Fibroblast of villous mesenchyme (primary cell): ENCODE results near the gene ONECUT3. TPM values are rescaled to one million over a fixed set of nuclear protein-coding genes. Genes with fewer than 3 reads are reported as not detected.

Experiments
- DNase-seq: peaks from one replicate; pipeline ENCODE4 v3.0.0-alpha.2; 2010; ENCODE audit warnings: low read depth
- H3K4me3 ChIP-seq: 2 replicates; pipeline ENCODE4 v1.5.1; 2011; ENCODE audit warnings: low read depth, mild to moderate bottlenecking, low read length
- total RNA-seq: library from RNA; depleted of rRNA; stranded (reverse); fragments of >200 nt; gene quantifications from 2 replicates; pipeline ENCODE4 v1.2.3, GENCODE V29; 2012
- TF ChIP-seq, protein P1 (sequence below): IDR thresholded peaks from 2 replicates; pipeline ENCODE4 v1.5.1; 2012; ENCODE audit warnings: low read depth, mild to moderate bottlenecking, low read length; ENCODE audit not compliant: insufficient read depth

The ONECUT3 gene
- total RNA-seq, 1 donor: not detected

DNA sequence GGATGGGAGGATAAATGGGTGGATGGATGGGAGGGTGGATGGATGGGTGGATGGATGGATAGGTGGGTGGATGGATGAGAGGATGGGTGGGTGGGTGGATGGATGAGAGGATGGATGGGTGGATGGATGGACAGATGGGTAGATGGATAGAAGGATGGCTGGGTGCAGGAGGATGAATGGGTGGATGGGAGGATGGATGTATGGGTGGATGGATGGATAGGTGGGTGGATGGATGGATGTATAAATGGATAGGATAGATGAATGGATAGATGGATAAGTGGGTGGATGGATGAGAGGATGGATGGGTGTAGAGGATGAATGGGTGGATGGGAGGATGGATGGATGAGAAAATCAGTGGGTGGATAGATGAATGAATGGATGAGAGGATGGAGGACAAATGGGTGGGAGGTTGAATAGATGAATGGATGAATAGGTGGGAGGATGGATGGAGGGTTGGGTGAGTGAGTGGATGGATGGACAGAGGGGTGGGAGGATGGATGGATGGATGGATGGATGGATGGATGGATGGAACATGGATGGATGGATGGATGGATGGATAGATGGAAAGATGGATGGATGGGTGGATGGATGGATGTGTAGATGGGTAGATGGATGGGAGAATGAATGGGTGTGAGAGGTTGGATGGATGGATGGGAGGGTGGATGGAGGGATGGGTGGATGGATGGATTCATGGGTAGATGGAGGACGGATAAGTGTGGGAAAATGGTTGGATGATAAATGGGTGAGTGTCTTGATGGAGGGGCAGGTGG, 35.9 kb upstream of the ONECUT3 start:
- H3K4me3 ChIP-seq: no peak overlapping the region
- no peak for DNase-seq
- TF ChIP-seq, protein P1, sequence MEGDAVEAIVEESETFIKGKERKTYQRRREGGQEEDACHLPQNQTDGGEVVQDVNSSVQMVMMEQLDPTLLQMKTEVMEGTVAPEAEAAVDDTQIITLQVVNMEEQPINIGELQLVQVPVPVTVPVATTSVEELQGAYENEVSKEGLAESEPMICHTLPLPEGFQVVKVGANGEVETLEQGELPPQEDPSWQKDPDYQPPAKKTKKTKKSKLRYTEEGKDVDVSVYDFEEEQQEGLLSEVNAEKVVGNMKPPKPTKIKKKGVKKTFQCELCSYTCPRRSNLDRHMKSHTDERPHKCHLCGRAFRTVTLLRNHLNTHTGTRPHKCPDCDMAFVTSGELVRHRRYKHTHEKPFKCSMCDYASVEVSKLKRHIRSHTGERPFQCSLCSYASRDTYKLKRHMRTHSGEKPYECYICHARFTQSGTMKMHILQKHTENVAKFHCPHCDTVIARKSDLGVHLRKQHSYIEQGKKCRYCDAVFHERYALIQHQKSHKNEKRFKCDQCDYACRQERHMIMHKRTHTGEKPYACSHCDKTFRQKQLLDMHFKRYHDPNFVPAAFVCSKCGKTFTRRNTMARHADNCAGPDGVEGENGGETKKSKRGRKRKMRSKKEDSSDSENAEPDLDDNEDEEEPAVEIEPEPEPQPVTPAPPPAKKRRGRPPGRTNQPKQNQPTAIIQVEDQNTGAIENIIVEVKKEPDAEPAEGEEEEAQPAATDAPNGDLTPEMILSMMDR: no peak

DNA sequence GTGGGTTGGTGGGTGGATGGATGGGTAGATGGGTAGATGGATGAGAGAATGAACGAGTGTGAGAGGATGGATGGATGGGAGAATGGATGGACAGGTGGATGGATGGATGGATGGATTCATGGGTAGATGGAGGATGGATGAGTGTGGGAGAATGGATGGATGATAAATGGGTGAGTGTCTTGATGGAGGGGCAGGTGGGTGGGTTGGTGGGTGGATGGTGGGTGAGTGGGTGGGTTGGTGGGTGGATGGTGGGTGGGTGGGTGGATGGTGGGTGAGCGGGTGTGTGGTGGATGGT, 35.4 kb upstream of the ONECUT3 start:
- H3K4me3 ChIP-seq: no peak overlapping the region
- DNase-seq: no peak
- TF ChIP-seq, protein P1: no peak

DNA sequence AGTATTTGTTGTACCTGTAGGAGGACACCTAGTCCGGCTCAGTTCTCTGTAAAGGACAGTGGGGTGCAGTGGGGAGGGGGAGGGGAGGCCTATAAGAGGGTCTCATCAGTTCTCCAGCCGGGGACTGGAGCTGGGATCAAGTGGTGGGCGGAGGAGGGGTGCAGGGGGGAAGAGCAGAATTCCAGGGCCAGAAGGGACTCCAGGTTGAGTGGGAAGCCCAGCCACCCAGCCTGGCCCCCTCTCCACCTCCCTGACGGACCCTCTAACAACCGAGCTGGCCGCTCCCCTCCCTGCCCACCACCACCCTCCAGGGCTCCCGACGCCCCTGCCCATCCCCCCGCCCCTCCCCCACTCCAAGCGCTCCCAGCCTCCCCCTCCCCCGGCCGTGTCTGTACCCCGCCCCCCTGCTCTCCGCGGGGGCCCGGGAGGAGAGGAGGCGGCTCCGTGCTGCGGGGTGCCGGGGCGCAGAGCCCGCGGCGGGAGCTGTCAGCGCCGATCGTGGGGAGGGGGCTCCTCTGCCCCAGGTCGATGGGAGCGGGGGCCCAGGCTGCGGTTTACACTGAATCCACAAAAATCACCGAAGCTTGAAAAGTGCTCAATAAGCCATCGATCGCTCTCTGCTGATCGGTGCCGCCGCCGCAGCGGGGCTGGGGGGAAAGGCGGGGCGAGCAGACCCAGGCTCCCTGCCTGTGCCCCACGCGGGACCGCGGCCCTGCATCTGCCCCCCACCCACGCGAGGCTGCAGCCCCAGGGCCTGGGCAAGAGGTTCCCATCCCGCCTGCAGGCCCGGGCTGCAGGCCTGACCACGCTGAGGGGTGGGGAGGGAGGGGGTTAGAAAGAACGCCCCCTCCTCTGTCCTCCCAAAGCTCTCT, 34.6 kb upstream of the ONECUT3 start:
- DNase-seq: no peak
- no peak overlapping the region for H3K4me3 ChIP-seq
- TF ChIP-seq, protein P1: no peak

DNA sequence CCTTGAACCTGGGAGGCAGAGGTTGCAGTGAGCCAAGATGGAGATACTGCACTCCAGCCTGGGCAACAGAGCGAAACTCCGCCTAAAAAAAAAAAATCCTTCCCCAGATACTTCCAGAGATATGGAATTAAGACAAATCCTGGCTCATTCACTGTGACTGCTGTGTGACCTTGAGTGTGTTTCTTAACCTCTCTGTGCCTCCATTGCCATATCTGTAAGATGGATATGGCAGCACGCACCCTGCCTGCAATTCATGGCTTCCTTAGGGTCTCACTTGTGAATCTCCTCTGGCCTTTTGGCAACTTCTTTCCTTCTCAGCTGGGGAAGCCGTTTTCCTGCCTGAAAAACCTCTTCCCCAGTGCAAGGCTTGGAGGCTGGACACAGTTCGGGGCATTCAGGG, 33.8 kb upstream of the ONECUT3 start:
- TF ChIP-seq, protein P1: no peak
- no peak for DNase-seq
- H3K4me3 ChIP-seq: no peak overlapping the region

DNA sequence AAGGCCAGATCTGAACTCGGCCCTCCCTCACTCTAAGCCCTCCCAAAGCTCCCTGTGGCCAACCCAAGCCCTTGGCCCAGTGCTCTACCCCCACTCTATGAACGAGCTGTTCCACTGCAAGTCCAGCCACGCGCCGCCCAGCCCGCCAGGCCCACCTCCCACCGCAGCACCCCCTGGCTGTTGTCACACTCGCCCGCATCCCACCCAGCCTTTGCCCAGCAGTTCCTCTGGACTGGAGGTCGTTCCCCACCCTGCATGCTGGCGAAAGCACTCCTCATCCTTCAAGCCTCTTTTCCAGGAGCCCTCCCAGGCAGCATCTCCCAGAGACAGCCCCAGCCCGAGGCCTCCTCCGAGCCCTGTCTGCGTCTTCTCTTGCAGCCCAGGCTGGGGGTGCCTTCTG, 33.1 kb upstream of the ONECUT3 start:
- TF ChIP-seq, protein P1: no peak
- no peak for DNase-seq
- no peak overlapping the region for H3K4me3 ChIP-seq

DNA sequence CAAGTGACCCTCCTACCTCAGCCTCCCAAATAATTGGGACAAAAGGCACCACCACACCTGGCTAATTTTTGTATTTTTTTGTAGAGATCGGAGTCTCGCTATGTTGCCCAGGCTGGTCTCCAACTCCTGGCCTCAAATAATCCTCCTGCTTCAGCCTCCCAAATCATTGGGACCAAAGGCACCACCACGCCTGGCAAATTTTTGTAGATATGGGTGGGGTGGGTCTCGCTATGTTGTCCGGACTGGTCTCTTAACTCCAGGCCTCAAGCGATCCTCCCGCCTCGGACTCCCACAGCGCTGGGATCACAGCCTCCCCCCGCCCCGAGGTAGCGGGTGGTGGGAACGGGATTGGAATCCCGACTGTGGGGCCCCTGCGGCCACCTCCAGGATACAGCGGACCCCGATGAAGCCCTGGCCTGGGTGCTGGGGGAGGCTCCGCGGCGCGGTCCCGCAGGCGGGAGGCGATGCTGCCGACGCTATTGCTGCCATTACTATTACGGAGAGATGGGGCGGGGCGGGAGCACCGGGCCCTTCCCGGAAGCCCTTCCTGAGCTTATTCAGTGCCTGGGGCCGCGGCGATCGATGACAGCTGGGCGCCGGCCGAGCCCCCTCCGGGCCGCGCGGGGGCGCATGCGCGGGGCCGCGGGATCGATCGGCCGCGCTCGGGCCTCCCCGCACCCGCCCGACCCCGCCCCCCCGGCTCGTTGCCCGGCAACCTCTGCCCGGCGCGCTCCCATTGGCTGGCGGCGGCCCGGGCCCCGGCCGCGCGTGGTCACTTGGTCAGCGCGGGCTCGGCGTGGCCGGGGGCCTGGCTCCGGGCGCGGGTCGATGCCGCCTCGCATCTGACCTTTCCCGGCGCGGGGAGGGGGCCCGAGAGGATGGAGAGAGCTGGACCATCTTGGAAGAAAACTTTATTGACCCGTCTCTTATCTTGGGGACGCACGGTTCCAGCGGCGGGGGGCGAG, 27.9 kb upstream of the ONECUT3 start:
- DNase-seq: peak; percentile 49
- H3K4me3 ChIP-seq: peak overlapping the region; percentile 65
- TF ChIP-seq, protein P1: no peak
